Keratinocyte (primary cell): ENCODE measurements around the gene ADAM12. TPM values are rescaled to one million over a fixed set of nuclear protein-coding genes. Genes with fewer than 3 reads are reported as not detected.

Experiments
- DNase-seq: peaks from one replicate; pipeline ENCODE4 v3.0.0-alpha.2; 2011; ENCODE audit warnings: low read depth, missing footprints, low spot score
- FAIRE-seq: peaks from 2 replicates; lab custom pipeline; 2011; peaks lifted over from hg19 to GRCh38; lab: Jason Lieb, UNC
- H2AFZ ChIP-seq: 2 replicates; pipeline ENCODE4 v1.6.0; 2012; ENCODE audit warnings: low read length, control low read depth, inconsistent platforms; ENCODE audit not compliant: control insufficient read depth
- H3K27ac ChIP-seq: 2 replicates; pipeline ENCODE4 v1.5.1; 2011; ENCODE audit warnings: low read length; ENCODE audit not compliant: control insufficient read depth, insufficient read depth
- H3K27me3 ChIP-seq: 3 replicates; pipeline ENCODE4 v1.6.0; 2011; ENCODE audit warnings: low read length; ENCODE audit not compliant: control insufficient read depth, insufficient read depth; ENCODE audit errors: extremely low read depth
- H3K36me3 ChIP-seq, 2 experiments: 2 replicates in 1 of 2; 3 replicates in 1 of 2; pipeline ENCODE4 v1.5.1; 2011; ENCODE audit warnings: low read length in 2 of 2, mild to moderate bottlenecking in 1 of 2; ENCODE audit not compliant: control insufficient read depth in 2 of 2, insufficient read depth in 2 of 2; ENCODE audit errors: extremely low read depth in 1 of 2
- H3K4me1 ChIP-seq: 3 replicates; pipeline ENCODE4 v1.5.1; 2011; ENCODE audit warnings: low read length; ENCODE audit not compliant: control insufficient read depth, insufficient read depth; ENCODE audit errors: extremely low read depth
- H3K4me2 ChIP-seq: 3 replicates; pipeline ENCODE4 v1.6.0; 2011; ENCODE audit warnings: low read depth, low read length; ENCODE audit not compliant: control insufficient read depth, insufficient read depth; ENCODE audit errors: extremely low read depth
- H3K4me3 ChIP-seq, 3 experiments: fragments of 200-600 bp in 1 of 3; sonication (generic) in 1 of 3; 2 replicates in 2 of 3; 3 replicates in 1 of 3; pipeline ENCODE4 v1.5.1; 2011 to 2016; ENCODE audit warnings: low read length in 3 of 3, mild to moderate bottlenecking in 3 of 3, control low read depth in 2 of 3, inconsistent platforms in 1 of 3, low read depth in 1 of 3, mixed read lengths in 1 of 3, mixed run types in 1 of 3, moderate library complexity in 1 of 3; ENCODE audit not compliant: control insufficient read depth in 2 of 3, insufficient read depth in 2 of 3; ENCODE audit errors: extremely low read depth in 1 of 3
- H3K79me2 ChIP-seq: 2 replicates; pipeline ENCODE4 v1.6.0; 2012; ENCODE audit warnings: low read length; ENCODE audit not compliant: control insufficient read depth, insufficient read depth
- H3K9ac ChIP-seq: 3 replicates; pipeline ENCODE4 v1.6.0; 2011; ENCODE audit warnings: low read length; ENCODE audit not compliant: control insufficient read depth, insufficient read depth; ENCODE audit errors: extremely low read depth
- H3K9me1 ChIP-seq: 3 replicates; pipeline ENCODE4 v1.6.0; 2011; ENCODE audit warnings: low read length; ENCODE audit not compliant: control insufficient read depth, insufficient read depth; ENCODE audit errors: extremely low read depth
- H3K9me3 ChIP-seq: 2 replicates; pipeline ENCODE4 v1.5.1; 2012; ENCODE audit warnings: low read depth, low read length; ENCODE audit not compliant: control insufficient read depth
- H4K20me1 ChIP-seq: 3 replicates; pipeline ENCODE4 v1.6.0; 2011; ENCODE audit warnings: low read length; ENCODE audit not compliant: control insufficient read depth, insufficient read depth; ENCODE audit errors: extremely low read depth
- CTCF ChIP-seq, 3 experiments: IDR thresholded peaks in 1 of 3; conservative IDR thresholded peaks in 1 of 3; optimal IDR thresholded peaks in 1 of 3; 2 replicates in 2 of 3; 3 replicates in 1 of 3; pipeline versions ENCODE3 to v1.5.1; 2011; ENCODE audit warnings: low read length in 3 of 3, mild to moderate bottlenecking in 3 of 3, moderate library complexity in 2 of 3, control low read depth in 1 of 3, inconsistent platforms in 1 of 3; ENCODE audit not compliant: insufficient read depth in 2 of 3; ENCODE audit errors: extremely low read depth in 1 of 3
- EZH2 ChIP-seq: IDR thresholded peaks from one replicate; pipeline ENCODE4 v1.6.1; 2012; ENCODE audit warnings: inconsistent platforms, mild to moderate bottlenecking, low read length, moderate library complexity
- dilution Hi-C: fragments of 300-500 bp; cut with MboI; formaldehyde crosslinking; loops from one replicate; pipeline ENCODE4 v1.7.0; 2020; ENCODE audit warnings: low sequenced_read_pairs; ENCODE audit not compliant: extremely low pct_ligation_motif_present
- polyA plus RNA-seq, 5 experiments: library from polyadenylated mRNA; depleted of rRNA in 3 of 5; stranded (reverse) in 3 of 5; stranded (forward) in 1 of 5; unstranded in 1 of 5; fragments of >200 nt; gene quantifications; 1 replicate in 1 of 5; 2 replicates in 3 of 5; 3 replicates in 1 of 5; pipeline versions ENCODE4 v1.2.1 to v1.2.3, GENCODE V29; 2011 to 2012; ENCODE audit warnings: missing spikeins in 2 of 5, low read depth in 1 of 5, low replicate concordance in 1 of 5

ADAM12 gene
- polyA plus RNA-seq, 1 donor (not counting 4 experiments of a cell fraction or from before 2014, with no cell fraction given): 0.07 TPM

DNA sequence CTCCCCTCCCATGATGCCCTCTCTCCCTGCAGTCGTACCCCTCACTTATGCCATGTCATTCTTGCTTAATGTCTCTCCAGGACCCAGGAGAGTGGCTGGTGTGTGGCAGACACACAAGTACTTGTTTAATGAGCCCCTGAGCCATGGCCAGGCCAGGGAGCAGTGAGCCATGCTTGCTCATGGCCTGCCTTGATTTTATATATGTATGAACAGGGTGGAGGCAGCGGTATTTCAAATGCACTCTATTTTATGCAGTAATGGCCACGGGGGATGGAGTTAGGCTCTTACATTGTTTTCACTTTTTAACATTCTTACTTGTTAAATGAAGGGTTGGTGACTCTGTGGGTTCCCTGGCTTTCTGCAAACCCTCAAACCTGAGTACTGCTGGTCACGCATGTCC lies 347.2 kb downstream of the ADAM12 start:
- Histone ChIP-seq H3K9me1 (no peaks in the 10 kb centered on the region), H2AFZ (no peak overlapping the region), H3K4me3 (no peak overlapping the region), H3K9ac (no peak overlapping the region), H3K9me3 (no peaks in the 10 kb centered on the region), H3K79me2 (no peaks in the 10 kb centered on the region), H3K27ac (no peak overlapping the region), H3K4me1 (no peaks in the 10 kb centered on the region), H4K20me1 (no peaks in the 10 kb centered on the region), H3K4me2 (no peak overlapping the region), H3K27me3 (no peaks in the 10 kb centered on the region), H3K36me3 (no peaks in the 10 kb centered on the region)
- no peak for TF ChIP-seq EZH2
- no peak for TF ChIP-seq CTCF (optimal IDR thresholded peaks at IDR 0.05 in 1 of 3, IDR thresholded peaks at IDR 0.05 in 1 of 3, conservative IDR thresholded peaks at IDR 0.05 in 1 of 3; ENCODE audit: extremely low read depth in 1 of 3, insufficient read depth in 2 of 3, low read length in 3 of 3)
- FAIRE-seq (no peak), DNase-seq (no peak)
- dilution Hi-C loops: no loop called here

- Histone ChIP-seq H3K79me2 (no peaks in the 10 kb centered on the region), H3K9me1 (no peaks in the 10 kb centered on the region), H3K27me3 (no peaks in the 10 kb centered on the region), H3K4me3 (no peak overlapping the region), H3K9ac (no peak overlapping the region), H3K4me1 (no peaks in the 10 kb centered on the region), H2AFZ (no peak overlapping the region), H4K20me1 (no peaks in the 10 kb centered on the region), H3K9me3 (no peaks in the 10 kb centered on the region), H3K4me2 (no peak overlapping the region), H3K36me3 (no peaks in the 10 kb centered on the region), H3K27ac (no peak overlapping the region)
- FAIRE-seq (no peak), DNase-seq (no peak)
- dilution Hi-C loops: no loop called here
- TF ChIP-seq EZH2 (no peak), CTCF (optimal IDR thresholded peaks at IDR 0.05 in 1 of 3, IDR thresholded peaks at IDR 0.05 in 1 of 3, conservative IDR thresholded peaks at IDR 0.05 in 1 of 3; ENCODE audit: extremely low read depth in 1 of 3, insufficient read depth in 2 of 3, low read length in 3 of 3) (no peak)
These were observed 350.3 kb downstream of the ADAM12 start for GRCh38 chr10:126037946-126038345.
